K562 (cell line): Measurements from ENCODE around the gene TICAM1. TPM values are rescaled to one million over a fixed set of nuclear protein-coding genes. Genes with fewer than 3 reads are reported as not detected.

Experiments used
- CHCHD3 ChIP-seq: fragments of 250-450 bp; sonication (Bioruptor Pico); IDR thresholded peaks from 2 replicates; pipeline ENCODE4 v2.1.2; 2022; ENCODE audit warnings: mild to moderate bottlenecking
- CREB3 ChIP-seq: fragments of 450-650 bp; conservative IDR thresholded peaks from 2 replicates; pipeline ENCODE4 v1.6.1; 2016; ENCODE audit warnings: missing genetic modification characterization, low read depth, mild to moderate bottlenecking, missing compliant biosample characterization, moderate library complexity
- CTCFL ChIP-seq: IDR thresholded peaks from 2 replicates; pipeline ENCODE4 v1.6.1; 2011; ENCODE audit warnings: borderline replicate concordance, low read depth, mild to moderate bottlenecking, moderate library complexity, low read length; ENCODE audit not compliant: insufficient read depth, poor library complexity, severe bottlenecking
- E2F4 ChIP-seq: sonication (generic); formaldehyde crosslinking; IDR thresholded peaks from 2 replicates; pipeline ENCODE4 v1.8.0; 2022; ENCODE audit warnings: mild to moderate bottlenecking, low read depth, missing genetic modification reagents
- EWSR1 ChIP-seq: fragments of 450-650 bp; IDR thresholded peaks from 2 replicates; pipeline ENCODE4 v1.6.1; 2018; ENCODE audit warnings: borderline replicate concordance, mild to moderate bottlenecking, low read depth, moderate library complexity; ENCODE audit not compliant: partially characterized antibody
- FOXP1 ChIP-seq: sonication (generic); formaldehyde crosslinking; IDR thresholded peaks from 2 replicates; pipeline ENCODE4 v1.8.0; 2022; ENCODE audit warnings: mild to moderate bottlenecking, missing genetic modification reagents
- FOXP4 ChIP-seq: sonication (generic); formaldehyde crosslinking; IDR thresholded peaks from 2 replicates; pipeline ENCODE4 v1.8.0; 2022; ENCODE audit warnings: mild to moderate bottlenecking, missing genetic modification reagents, borderline replicate concordance
- GATAD2B ChIP-seq: fragments of 450-650 bp; IDR thresholded peaks from 2 replicates; pipeline ENCODE4 v1.6.1; 2017; ENCODE audit warnings: mild to moderate bottlenecking, borderline replicate concordance
- OTX1 ChIP-seq: fragments of 450-650 bp; formaldehyde crosslinking; IDR thresholded peaks from 2 replicates; pipeline ENCODE4 v1.4.0; 2022; ENCODE audit warnings: mild to moderate bottlenecking
- POLR2AphosphoS2 ChIP-seq: IDR thresholded peaks from 2 replicates; pipeline ENCODE4 v1.6.1; 2012; ENCODE audit warnings: low read length, improper control_type of control experiment
- SMAD4 ChIP-seq: fragments of 250-450 bp; sonication (Bioruptor Pico); conservative IDR thresholded peaks from 2 replicates; pipeline ENCODE4 v1.8.0; 2021; ENCODE audit warnings: inconsistent platforms, mild to moderate bottlenecking, moderate library complexity
- TEAD2 ChIP-seq: fragments of 450-650 bp; IDR thresholded peaks from 2 replicates; pipeline ENCODE4 v1.6.1; 2016; ENCODE audit warnings: missing genetic modification characterization, control low read depth, missing compliant biosample characterization
- TGIF2 ChIP-seq: sonication (generic); formaldehyde crosslinking; IDR thresholded peaks from 2 replicates; pipeline ENCODE4 v1.8.1; 2022; ENCODE audit warnings: mild to moderate bottlenecking, missing genetic modification reagents, moderate library complexity
- U2AF2 ChIP-seq: fragments of 200-400 bp; formaldehyde crosslinking; optimal IDR thresholded peaks from 2 replicates; pipeline ENCODE3; 2017; ENCODE audit warnings: low read depth, mild to moderate bottlenecking, low read length
- YBX1 ChIP-seq: fragments of 450-650 bp; IDR thresholded peaks from 2 replicates; pipeline ENCODE4 v1.7.1; 2016; ENCODE audit warnings: mild to moderate bottlenecking
- ZNF165 ChIP-seq: fragments of 250-450 bp; sonication (Bioruptor Pico); IDR thresholded peaks from 2 replicates; pipeline ENCODE4 v1.4.0; 2020; ENCODE audit warnings: borderline replicate concordance
- polyA plus RNA-seq, 8 experiments: library from polyadenylated mRNA; depleted of rRNA in 4 of 8; stranded (reverse) in 5 of 8; unstranded in 3 of 8; fragments of >200 nt; fragmentation: Nextera tagmentation in 2 of 8; fragmentation: Illumina TruSeq in 1 of 8; extraction: Ambion mirVana in 2 of 8; extraction: Trizol in 1 of 8; gene quantifications; 2 replicates each; pipeline versions ENCODE4 v1.2.1 to v1.2.3, GENCODE V29; 2011 to 2014; ENCODE audit warnings: inconsistent platforms in 1 of 8, missing spikeins in 1 of 8
- total RNA-seq, 7 experiments: library from RNA; depleted of rRNA in 6 of 7; stranded (reverse); fragments of >200 nt in 6 of 7; fragmentation: Illumina TruSeq in 2 of 7; extraction: Trizol in 2 of 7; gene quantifications; 2 replicates each; pipeline versions ENCODE4 v1.2.1 to v1.2.3, GENCODE V29; 2011 to 2021; ENCODE audit warnings: low replicate concordance in 1 of 7
- TF ChIP-seq, protein P1 (sequence below): sonication (generic); formaldehyde crosslinking; IDR thresholded peaks from 2 replicates; pipeline ENCODE4 v1.8.0; 2022; ENCODE audit warnings: mild to moderate bottlenecking, missing genetic modification reagents
- TF ChIP-seq, protein P2 (sequence below): sonication (generic); formaldehyde crosslinking; IDR thresholded peaks from 2 replicates; pipeline ENCODE4 v1.5.0; 2020; ENCODE audit warnings: missing genetic modification reagents

The TICAM1 gene
- total and polyA plus RNA-seq, 9 of the 15 experiments (the other 6 are each of a cell fraction or from before 2014, with no cell fraction given), result 0.07 to 11.6 (median 1.5) TPM

DNA sequence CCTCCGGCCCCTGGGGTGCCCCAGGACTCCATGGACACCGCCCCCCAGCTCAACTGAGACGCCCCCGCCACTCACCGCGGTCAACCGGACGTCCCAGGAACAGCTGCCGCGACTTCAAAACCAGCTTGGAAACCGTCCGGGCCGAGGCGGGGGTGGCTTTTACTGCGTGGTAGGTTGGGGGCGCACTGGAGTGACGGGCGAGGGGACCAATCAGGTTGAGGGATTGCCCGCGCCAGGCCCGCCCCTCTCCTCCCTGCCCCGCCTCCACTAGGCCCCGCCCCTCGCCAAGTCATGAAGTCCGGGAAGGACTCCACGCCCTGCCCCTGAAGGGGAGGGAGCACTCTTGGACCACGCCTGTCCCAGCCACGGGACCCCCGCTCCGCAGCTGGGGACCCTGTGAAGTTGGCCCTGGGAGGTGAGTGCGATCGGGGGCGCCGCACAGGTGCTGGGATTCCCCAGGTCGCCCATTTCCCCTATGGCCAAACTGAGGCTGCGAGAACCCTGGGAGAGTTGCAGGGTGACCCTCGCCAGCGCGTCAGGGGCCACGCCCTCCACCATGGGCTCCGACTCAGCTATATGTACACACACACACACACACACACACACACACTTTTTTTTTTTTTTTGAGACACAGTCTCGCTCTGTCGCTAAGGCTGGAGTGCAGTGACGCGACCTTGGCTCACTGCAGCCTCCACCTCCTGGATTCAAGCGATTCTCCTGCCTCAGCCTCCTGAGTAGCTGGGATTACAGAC lies 36.2 kb upstream of the TICAM1 start, which contains the start of gene PLIN3 (continued):
- TF ChIP-seq, protein P1, sequence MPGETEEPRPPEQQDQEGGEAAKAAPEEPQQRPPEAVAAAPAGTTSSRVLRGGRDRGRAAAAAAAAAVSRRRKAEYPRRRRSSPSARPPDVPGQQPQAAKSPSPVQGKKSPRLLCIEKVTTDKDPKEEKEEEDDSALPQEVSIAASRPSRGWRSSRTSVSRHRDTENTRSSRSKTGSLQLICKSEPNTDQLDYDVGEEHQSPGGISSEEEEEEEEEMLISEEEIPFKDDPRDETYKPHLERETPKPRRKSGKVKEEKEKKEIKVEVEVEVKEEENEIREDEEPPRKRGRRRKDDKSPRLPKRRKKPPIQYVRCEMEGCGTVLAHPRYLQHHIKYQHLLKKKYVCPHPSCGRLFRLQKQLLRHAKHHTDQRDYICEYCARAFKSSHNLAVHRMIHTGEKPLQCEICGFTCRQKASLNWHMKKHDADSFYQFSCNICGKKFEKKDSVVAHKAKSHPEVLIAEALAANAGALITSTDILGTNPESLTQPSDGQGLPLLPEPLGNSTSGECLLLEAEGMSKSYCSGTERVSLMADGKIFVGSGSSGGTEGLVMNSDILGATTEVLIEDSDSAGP, result no peak
- TF ChIP-seq GATAD2B (no peak), OTX1 (no peak), YBX1 (no peak), FOXP4 (CRISPR knock-in tag) (no peak), TEAD2 (tag) (no peak), CREB3 (no peak), EWSR1 (no peak), CTCFL (no peak), SMAD4 (CRISPR knock-in tag) (peak; percentile 60), TGIF2 (CRISPR knock-in tag) (no peak; the same call in 1 of the 2 replicates), U2AF2 (no peak), POLR2AphosphoS2 (no peak), E2F4 (CRISPR knock-in tag) (no peak), FOXP1 (no peak), CHCHD3 (CRISPR knock-in tag) (no peak), ZNF165 (CRISPR knock-in tag) (no peak)
- TF ChIP-seq, protein P2, sequence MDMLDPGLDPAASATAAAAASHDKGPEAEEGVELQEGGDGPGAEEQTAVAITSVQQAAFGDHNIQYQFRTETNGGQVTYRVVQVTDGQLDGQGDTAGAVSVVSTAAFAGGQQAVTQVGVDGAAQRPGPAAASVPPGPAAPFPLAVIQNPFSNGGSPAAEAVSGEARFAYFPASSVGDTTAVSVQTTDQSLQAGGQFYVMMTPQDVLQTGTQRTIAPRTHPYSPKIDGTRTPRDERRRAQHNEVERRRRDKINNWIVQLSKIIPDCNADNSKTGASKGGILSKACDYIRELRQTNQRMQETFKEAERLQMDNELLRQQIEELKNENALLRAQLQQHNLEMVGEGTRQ (CRISPR knock-in tag), result no peak
